NCI-H510A (cell line): ENCODE results near the gene KLHL14.

Source experiments
- DNase-seq: peaks from one replicate; lab custom pipeline; 2025; lab: John Stamatoyannopoulos, UW

The KLHL14 gene

GRCh38 chr18:32770054-32770665 lies 2.7 kb downstream of the KLHL14 start:
- DNase-seq, result peak; percentile 43

GRCh38 chr18:32769586-32770053 lies 3.2 kb downstream of the KLHL14 start:
- peak; percentile 76 for DNase-seq

DNA sequence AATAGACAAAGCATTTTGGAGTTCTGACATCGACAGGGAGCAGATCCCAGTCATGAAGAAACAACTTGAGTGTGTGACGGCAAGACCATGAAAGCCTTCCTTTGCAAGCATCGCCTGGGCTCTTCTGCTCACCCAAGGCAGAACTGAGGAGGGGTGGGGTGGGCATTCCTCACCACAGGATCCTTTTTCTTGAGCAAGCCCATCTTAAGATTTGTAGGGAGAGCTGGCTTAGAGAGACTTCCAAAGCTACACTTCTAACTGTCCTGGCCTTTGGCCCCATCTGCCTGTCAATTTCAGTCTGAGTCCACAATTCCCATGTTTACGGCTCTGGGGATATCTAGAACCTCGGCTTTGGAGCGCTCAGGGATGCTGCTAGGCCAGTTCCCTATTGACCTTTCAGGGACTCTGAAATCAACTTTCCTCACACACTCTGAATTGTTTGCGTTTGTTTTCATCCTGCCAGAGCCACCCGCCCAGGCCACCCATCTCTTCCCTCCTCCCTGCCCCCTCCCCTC lies 3.7 kb downstream of the KLHL14 start:
- DNase-seq, result no peak

DNA sequence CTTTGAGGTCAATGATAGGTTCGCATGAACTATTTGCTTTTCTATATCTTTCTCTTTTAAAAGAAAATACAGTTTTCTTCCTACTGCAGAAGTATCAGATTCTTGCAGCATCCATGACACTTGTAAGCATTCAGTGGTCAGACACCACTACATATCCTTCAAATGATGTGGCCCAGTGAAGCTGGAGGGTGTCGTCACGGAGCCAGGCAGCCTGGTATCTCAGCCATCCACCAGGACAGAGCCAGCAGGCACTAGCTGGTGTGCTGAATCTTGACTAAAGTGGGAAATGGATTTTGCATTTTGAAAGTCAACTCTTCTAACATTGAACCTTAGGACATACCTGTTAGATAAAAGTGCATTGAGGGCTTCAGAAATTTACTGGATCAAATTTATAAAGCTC lies 5.4 kb downstream of the KLHL14 start:
- peak; percentile 27 for DNase-seq

- DNase-seq, result no peak
These were observed 8.1 kb downstream of the KLHL14 start for GRCh38 chr18:32764611-32765244.

- no peak for DNase-seq
These were observed 9.5 kb downstream of the KLHL14 start for GRCh38 chr18:32763293-32763692.

GRCh38 chr18:32761231-32761630 lies 11.6 kb downstream of the KLHL14 start:
- no peak for DNase-seq

GRCh38 chr18:32760391-32760790 lies 12.4 kb downstream of the KLHL14 start:
- no peak for DNase-seq

DNA sequence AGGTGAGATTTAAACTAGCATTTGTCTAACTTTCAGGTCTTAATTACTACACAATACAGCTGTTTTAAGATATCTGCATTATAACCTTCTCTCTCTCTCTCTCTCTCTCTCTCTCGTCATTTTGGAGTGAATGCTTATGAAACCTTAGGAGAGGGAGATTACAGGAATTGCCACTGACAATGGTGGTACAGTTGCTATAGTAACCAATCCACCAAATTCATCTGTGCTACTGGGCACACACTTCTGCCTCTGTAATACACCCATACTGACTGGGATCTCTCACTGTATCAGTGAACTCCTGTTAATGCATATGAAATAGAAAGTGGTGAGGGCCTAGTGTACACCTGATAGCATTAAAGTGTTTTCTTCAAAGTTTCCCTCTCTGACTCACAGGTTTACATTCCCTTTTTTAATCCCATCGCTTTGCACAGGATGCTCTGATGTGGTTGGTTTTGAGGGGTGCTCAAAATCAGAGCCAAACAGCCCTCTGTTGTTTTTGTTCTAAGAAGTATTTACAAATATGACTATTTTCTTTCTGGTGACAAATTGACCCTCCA lies 13.1 kb downstream of the KLHL14 start:
- DNase-seq, result no peak

DNA sequence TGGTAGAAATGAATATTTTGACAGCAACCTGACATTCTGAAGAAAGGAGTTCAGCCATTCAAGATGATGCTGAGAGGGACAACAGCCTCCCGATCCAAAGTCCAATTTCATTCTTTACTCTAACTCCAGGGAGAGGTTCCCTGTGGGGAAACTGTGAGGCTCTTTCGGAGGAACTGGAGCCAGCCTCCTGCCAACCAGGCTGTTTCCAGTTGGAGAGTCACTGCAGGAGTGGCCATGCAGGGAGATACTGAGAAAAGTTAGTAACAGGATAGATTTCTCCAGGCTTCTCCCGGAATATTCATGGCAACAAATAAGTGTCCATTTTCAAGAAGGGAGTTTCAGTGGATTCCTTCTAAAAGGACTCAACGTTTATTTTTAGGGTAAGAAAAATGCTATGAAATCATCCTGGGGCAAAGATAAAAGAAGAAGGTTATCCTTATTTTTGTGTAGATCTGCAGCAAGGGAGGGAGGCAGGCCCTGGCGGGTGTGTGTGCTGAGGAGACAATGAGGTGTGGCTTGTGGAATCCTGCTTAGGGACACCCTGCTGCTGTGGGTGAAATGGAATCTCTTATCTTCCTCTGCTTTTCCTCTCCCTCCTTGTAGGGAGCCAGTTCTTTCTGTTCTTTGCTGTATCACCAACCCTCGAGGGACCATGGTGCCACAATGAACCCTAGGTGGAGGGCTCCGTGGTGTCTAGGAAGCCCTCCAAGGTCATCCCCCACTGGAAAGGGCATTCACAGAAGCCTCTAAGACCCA lies 18.1 kb downstream of the KLHL14 start:
- no peak for DNase-seq

DNA sequence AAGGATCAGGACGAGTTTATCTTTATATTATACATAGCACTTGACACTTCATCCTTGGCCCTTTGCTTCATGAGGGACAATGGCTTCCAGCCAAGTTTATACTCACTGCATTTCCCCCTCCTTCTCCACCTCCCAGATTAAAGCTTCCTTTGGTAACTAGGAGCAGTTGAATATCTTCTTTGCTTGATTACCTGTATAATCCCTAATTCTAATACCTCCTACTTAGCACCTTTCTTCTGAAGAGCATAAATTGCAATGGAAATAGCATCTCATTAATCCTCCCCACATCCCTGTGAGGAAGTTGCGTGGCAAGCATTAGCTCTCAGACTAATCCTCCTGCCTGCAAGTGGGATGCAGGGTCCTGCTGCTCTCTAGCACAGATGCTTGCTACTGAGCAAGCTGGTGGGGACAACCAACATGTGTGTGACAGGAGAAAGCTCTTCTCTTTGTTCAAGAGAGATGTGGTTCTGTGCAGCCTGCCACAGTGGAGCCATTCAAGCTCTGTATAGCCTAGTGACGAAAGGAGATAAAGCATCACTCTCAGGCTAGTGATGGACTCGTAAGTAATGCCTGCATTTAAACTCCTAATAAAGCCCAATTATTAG lies 19.1 kb downstream of the KLHL14 start:
- DNase-seq, result no peak

DNA sequence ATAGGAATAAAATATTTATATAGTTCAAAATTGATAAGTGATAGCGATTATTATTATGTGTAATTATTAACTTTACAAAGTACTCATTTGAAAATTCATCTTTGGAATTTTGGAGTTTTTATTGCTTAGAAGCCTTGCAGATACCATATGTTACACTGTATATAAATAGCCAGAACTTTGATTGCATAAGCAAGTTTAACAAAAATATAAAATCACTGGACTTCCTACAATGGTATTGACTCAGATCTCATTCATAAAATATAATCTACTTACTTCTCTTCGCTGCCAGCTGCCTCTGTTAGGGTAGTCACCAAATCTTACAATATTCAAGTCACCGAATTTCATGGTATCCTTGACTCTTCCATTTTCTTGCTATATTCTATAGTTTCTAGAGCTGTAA lies 22.5 kb downstream of the KLHL14 start:
- DNase-seq, result no peak

DNA sequence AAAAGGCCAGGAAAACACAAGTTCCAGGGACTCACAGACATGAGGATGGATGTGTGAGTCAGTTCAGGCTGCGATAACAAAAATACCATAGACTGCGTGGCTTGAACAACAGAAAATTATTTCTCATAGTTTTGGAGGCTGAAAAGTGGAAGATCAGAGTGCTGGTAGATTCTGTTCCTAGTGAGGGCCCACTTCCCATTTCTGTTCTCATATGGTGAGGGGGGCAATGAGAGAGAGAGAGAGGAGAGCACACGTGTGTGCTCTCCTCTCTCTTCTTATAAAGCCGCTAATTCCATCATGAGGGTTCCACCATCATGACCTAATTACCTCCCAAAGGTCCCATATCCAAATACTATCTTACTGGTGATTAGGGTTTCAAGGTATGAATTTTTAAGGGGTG lies 23.0 kb downstream of the KLHL14 start:
- no peak for DNase-seq

GRCh38 chr18:32742579-32742978 lies 30.2 kb downstream of the KLHL14 start:
- no peak for DNase-seq

DNA sequence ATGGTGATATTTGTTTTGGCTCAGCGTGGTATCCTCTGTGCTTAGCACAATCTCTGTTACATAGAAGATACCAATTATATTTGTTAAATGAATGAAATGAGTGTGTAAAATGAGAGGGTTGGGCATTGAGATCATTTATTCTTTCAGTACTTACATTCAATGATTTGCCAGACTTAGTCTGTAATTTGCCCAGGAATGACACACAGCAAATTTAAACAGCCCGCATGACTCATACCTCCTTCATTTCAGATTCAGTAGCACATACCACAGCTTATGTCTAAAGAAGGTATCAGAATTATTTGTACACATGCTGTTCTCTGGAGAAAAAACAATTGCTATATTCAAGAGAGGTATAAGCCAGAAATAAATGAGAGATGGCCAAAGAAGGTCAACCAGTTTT lies 37.0 kb downstream of the KLHL14 start:
- no peak for DNase-seq

DNA sequence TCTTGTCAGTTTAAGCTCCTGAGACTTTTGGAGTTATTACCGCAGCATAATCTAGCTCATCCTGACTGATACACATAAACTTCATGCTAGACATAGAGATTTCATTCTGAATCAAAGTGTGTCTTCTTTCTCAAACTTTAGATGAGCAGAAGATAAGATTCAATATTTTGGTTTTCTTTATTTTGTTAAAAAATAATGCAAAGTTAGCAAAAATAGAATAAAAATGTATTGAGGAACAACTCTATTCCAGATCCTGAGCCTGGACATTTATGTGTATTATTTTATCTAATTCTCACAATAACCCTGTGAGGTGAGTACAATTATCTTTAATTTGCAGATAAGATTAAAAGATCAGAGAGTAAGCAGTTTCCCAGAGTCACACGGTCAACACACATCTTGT lies 38.4 kb downstream of the KLHL14 start:
- no peak for DNase-seq

- DNase-seq, result no peak
These were observed 40.7 kb downstream of the KLHL14 start for GRCh38 chr18:32732165-32732564.

GRCh38 chr18:32730620-32731091 lies 42.2 kb downstream of the KLHL14 start:
- DNase-seq, result peak; percentile 26

- no peak for DNase-seq
These were observed 42.8 kb downstream of the KLHL14 start for GRCh38 chr18:32730068-32730467.

GRCh38 chr18:32724071-32724749 lies 48.6 kb downstream of the KLHL14 start:
- no peak for DNase-seq

DNA sequence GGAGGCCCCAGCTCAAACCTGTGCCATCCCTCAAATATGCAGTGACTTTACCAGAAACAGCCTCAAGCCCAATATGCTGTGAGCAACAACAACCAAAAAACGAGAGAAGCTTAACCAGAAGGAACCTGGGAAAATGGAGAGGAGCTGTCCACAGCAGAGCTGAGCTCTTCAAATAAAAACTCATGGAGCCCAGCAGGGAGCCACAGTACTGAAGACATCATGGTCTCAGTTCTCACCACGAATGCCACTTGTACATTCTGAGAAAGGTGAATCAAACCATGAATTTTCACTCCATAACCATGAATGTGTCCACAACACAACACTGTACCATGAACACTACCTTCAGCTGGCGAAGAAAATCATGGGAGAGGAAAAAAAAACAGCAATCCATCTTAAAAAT lies 50.5 kb downstream of the KLHL14 start:
- DNase-seq, result no peak

- no peak for DNase-seq
These were observed 55.7 kb downstream of the KLHL14 start for GRCh38 chr18:32717126-32717525.
